C4-2B (cell line): Measurements from ENCODE around the gene MFSD2A.

Source experiments
- CTCF ChIP-seq: fragments of 450-650 bp; conservative IDR thresholded peaks from 2 replicates; pipeline ENCODE4 v1.5.1; 2017; ENCODE audit warnings: mild to moderate bottlenecking
- ZFX ChIP-seq: fragments of 450-650 bp; IDR thresholded peaks from 2 replicates; pipeline ENCODE4 v1.6.1; 2017

GRCh38 chr1:40014253-40014706 lies 59.3 kb downstream of the MFSD2A start:
- TF ChIP-seq CTCF (no peak), ZFX (no peak)
